Cardiac muscle cell (in vitro differentiated cells and primary cell): Measurements from ENCODE around the gene LINC01488. TPM values are rescaled to one million over a fixed set of nuclear protein-coding genes. Genes with fewer than 3 reads are reported as not detected.
A peak's percentile ranks its signal among the peaks of the same experiment; 100 is the strongest.

ENCODE experiments used
- DNase-seq, 2 donors: peaks; one replicate each; pipeline versions ENCODE4 v3.0.0 to v3.0.0-alpha.2; 2010 to 2017; ENCODE audit warnings: low read depth in 1 of 2, low spot score in 1 of 2
- H3K27ac ChIP-seq: fragments of 200-600 bp; sonication (generic); 2 replicates; pipeline ENCODE4 v1.5.1; 2016
- H3K27me3 ChIP-seq: fragments of 200-600 bp; sonication (generic); 2 replicates; pipeline ENCODE4 v1.6.0; 2016; ENCODE audit warnings: control low read depth
- H3K36me3 ChIP-seq: fragments of 200-600 bp; sonication (generic); 2 replicates; pipeline ENCODE4 v1.5.1; 2016; ENCODE audit warnings: control low read depth
- H3K4me1 ChIP-seq: fragments of 200-600 bp; sonication (generic); 2 replicates; pipeline ENCODE4 v1.8.1; 2017; ENCODE audit warnings: low read depth, mild to moderate bottlenecking, mixed run types
- H3K4me3 ChIP-seq: fragments of 200-600 bp; sonication (generic); 2 replicates; pipeline ENCODE4 v1.5.1; 2016; ENCODE audit warnings: mild to moderate bottlenecking
- H3K9me3 ChIP-seq: fragments of 200-600 bp; sonication (generic); 2 replicates; pipeline ENCODE4 v1.5.1; 2017; ENCODE audit warnings: low read depth, mild to moderate bottlenecking, control low read depth
- CTCF ChIP-seq: IDR thresholded peaks from 2 replicates; pipeline ENCODE4 v1.5.1; 2012; ENCODE audit warnings: low read depth, mild to moderate bottlenecking, low read length
- polyA plus RNA-seq: library from polyadenylated mRNA; unstranded; fragments of >200 nt; fragmentation: Nextera tagmentation; extraction: Ambion mirVana; gene quantifications from 2 replicates; pipeline ENCODE4 v1.2.1, GENCODE V29; 2016
- total RNA-seq: library from RNA; depleted of rRNA; stranded (reverse); fragments of >200 nt; gene quantifications from 2 replicates; pipeline ENCODE4 v1.2.3, GENCODE V29; 2016

The LINC01488 gene
- total and polyA plus RNA-seq, 2 experiments from 2014 or later = 1.1 to 1.6 TPM

GRCh38 chr11:69443968-69444364 lies 37.5 kb upstream of the LINC01488 start:
- Histone ChIP-seq H3K4me3 (no peak overlapping the region), H3K4me1 (peaks cover 3% of the 10 kb centered on the region)

GRCh38 chr11:69444381-69445130 lies 36.9 kb upstream of the LINC01488 start:
- no peaks in the 10 kb centered on the region for H3K9me3 ChIP-seq
- H3K27ac ChIP-seq = no peak overlapping the region
- TF ChIP-seq CTCF = peak; percentile 54
- peak; percentile 48 to 95 for DNase-seq
- H3K27me3 ChIP-seq = no peaks in the 10 kb centered on the region
- H3K4me1 ChIP-seq = peaks cover 6% of the 10 kb centered on the region
- H3K4me3 ChIP-seq = no peak overlapping the region
- H3K36me3 ChIP-seq = no peaks in the 10 kb centered on the region

More at GRCh38 chr11:69443968-69444364, 37.5 kb upstream of the LINC01488 start:
- TF ChIP-seq CTCF = no peak
- H3K27me3 ChIP-seq = no peaks in the 10 kb centered on the region
- no peaks in the 10 kb centered on the region for H3K9me3 ChIP-seq
- no peak overlapping the region for H3K27ac ChIP-seq
- peak in 1 of 2 donors; percentile 54 for DNase-seq
- no peaks in the 10 kb centered on the region for H3K36me3 ChIP-seq

- no peaks in the 10 kb centered on the region for H3K9me3 ChIP-seq
- no peak overlapping the region for H3K27ac ChIP-seq
- no peak for TF ChIP-seq CTCF
- no peaks in the 10 kb centered on the region for H3K27me3 ChIP-seq
- peaks cover 9% of the 10 kb centered on the region for H3K4me1 ChIP-seq
- no peak overlapping the region for H3K4me3 ChIP-seq
- DNase-seq = no peak
- no peaks in the 10 kb centered on the region for H3K36me3 ChIP-seq
Measured at GRCh38 chr11:69445131-69445470, 36.4 kb upstream of the LINC01488 start.

GRCh38 chr11:69446108-69446507 lies 35.4 kb upstream of the LINC01488 start:
- peaks cover 9% of the 10 kb centered on the region for H3K4me1 ChIP-seq
- no peak overlapping the region for H3K27ac ChIP-seq
- TF ChIP-seq CTCF = no peak
- H3K4me3 ChIP-seq = no peak overlapping the region
- DNase-seq = peak in 1 of 2 donors; percentile 53
- H3K9me3 ChIP-seq = no peaks in the 10 kb centered on the region
- H3K36me3 ChIP-seq = no peaks in the 10 kb centered on the region
- no peaks in the 10 kb centered on the region for H3K27me3 ChIP-seq

- H3K36me3 ChIP-seq = no peaks in the 10 kb centered on the region
- H3K9me3 ChIP-seq = no peaks in the 10 kb centered on the region
- no peaks in the 10 kb centered on the region for H3K27me3 ChIP-seq
- H3K27ac ChIP-seq = no peak overlapping the region
- no peak for DNase-seq
- TF ChIP-seq CTCF = no peak
- no peak overlapping the region for H3K4me3 ChIP-seq
- peaks cover 9% of the 10 kb centered on the region for H3K4me1 ChIP-seq
Measured at GRCh38 chr11:69447786-69448185, 33.7 kb upstream of the LINC01488 start.
